IPS DF 4.7 (cell line): ENCODE data around the gene BPIFB2.
"Not testable (repeated sequence)": the region's sequence is repeated elsewhere in the genome, so short reads cannot be mapped to it uniquely, and the experiment has no call there.

Experiments
- DNase-seq: peaks from one replicate; pipeline ENCODE4 v3.0.0-alpha.2; 2013; ENCODE audit warnings: low spot score; ENCODE audit errors: extremely low read depth

The BPIFB2 gene

GRCh38 chr20:32970115-32970972 is 37.2 kb upstream of the BPIFB2 start:
- no peak for DNase-seq

GRCh38 chr20:32970973-32971300 is 36.6 kb upstream of the BPIFB2 start:
- DNase-seq: no peak

- no peak for DNase-seq
Measured at GRCh38 chr20:32971703-32972161, 35.8 kb upstream of the BPIFB2 start.

- no peak for DNase-seq
Measured at GRCh38 chr20:32972181-32973076, 35.1 kb upstream of the BPIFB2 start.

- no peak for DNase-seq
Measured at GRCh38 chr20:32973077-32973717, 34.3 kb upstream of the BPIFB2 start.

- DNase-seq: not testable (repeated sequence)
Measured at GRCh38 chr20:32974204-32975064, 33.1 kb upstream of the BPIFB2 start.

- DNase-seq: not testable (repeated sequence)
Measured at GRCh38 chr20:32975121-32975520, 32.4 kb upstream of the BPIFB2 start.

- no peak for DNase-seq
Measured at GRCh38 chr20:32975698-32976674, 31.5 kb upstream of the BPIFB2 start.

- no peak for DNase-seq
Measured at GRCh38 chr20:32976746-32977145, 30.8 kb upstream of the BPIFB2 start.

- DNase-seq: no peak
Measured at GRCh38 chr20:32977281-32978008, 30.1 kb upstream of the BPIFB2 start.

- no peak for DNase-seq
Measured at GRCh38 chr20:32978009-32978335, 29.5 kb upstream of the BPIFB2 start.

GRCh38 chr20:32979201-32979998 is 28.1 kb upstream of the BPIFB2 start:
- DNase-seq: no peak

- DNase-seq: no peak
Measured at GRCh38 chr20:32980131-32980941, 27.2 kb upstream of the BPIFB2 start.

GRCh38 chr20:32980990-32981389 is 26.5 kb upstream of the BPIFB2 start:
- no peak for DNase-seq

- no peak for DNase-seq
Measured at GRCh38 chr20:32982617-32983458, 24.7 kb upstream of the BPIFB2 start.

GRCh38 chr20:32983459-32984112 is 23.9 kb upstream of the BPIFB2 start:
- DNase-seq: no peak
